Lung (tissue), 12 donors: Measurements from ENCODE around the gene GPRIN3. TPM values are rescaled to one million over a fixed set of nuclear protein-coding genes. Genes with fewer than 3 reads are reported as not detected.

Experiments used
- ATAC-seq: fragments of 200-7000 bp; cut with Tn5 transposase; one replicate; pipeline ENCODE4 v1.9.1; 2020; ENCODE audit warnings: moderate number of reproducible peaks; ENCODE audit not compliant: insufficient read depth, low FRiP score
- DNase-seq, 3 donors: peaks; one replicate each; pipeline ENCODE4 v3.0.0-alpha.2; 2013 to 2017
- H3K27ac ChIP-seq, 2 donors: one replicate each; pipeline ENCODE4 v1.5.1; 2013; ENCODE audit warnings: mild to moderate bottlenecking in 2 of 2, moderate library complexity in 2 of 2, control low read depth in 1 of 2, inconsistent platforms in 1 of 2, low read depth in 1 of 2, low read length in 1 of 2
- H3K27me3 ChIP-seq, 3 donors: one replicate each; pipeline ENCODE4 v1.5.1; 2013; ENCODE audit warnings: low read length in 2 of 3; ENCODE audit not compliant: control insufficient read depth in 3 of 3, insufficient read depth in 3 of 3
- H3K36me3 ChIP-seq, 4 donors: one replicate each; pipeline ENCODE4 v1.5.1; 2013; ENCODE audit warnings: low read length in 4 of 4, mild to moderate bottlenecking in 1 of 4, moderate library complexity in 1 of 4; ENCODE audit not compliant: control insufficient read depth in 4 of 4, insufficient read depth in 4 of 4
- H3K4me1 ChIP-seq, 5 donors: one replicate each; pipeline ENCODE4 v1.5.1; 2013; ENCODE audit warnings: low read length in 5 of 5, mild to moderate bottlenecking in 2 of 5, moderate library complexity in 1 of 5; ENCODE audit not compliant: control insufficient read depth in 5 of 5, insufficient read depth in 5 of 5
- H3K4me3 ChIP-seq: one replicate; pipeline ENCODE4 v1.5.1; 2013; ENCODE audit warnings: mild to moderate bottlenecking, control low read depth, moderate library complexity
- H3K9ac ChIP-seq, 2 donors: one replicate each; pipeline ENCODE4 v1.5.1; 2013; ENCODE audit warnings: low read length in 2 of 2, control low read depth in 1 of 2; ENCODE audit not compliant: insufficient read depth in 1 of 2
- H3K9me3 ChIP-seq, 4 donors: one replicate each; pipeline ENCODE4 v1.5.1; 2013; ENCODE audit warnings: low read length in 3 of 4, mild to moderate bottlenecking in 1 of 4, moderate library complexity in 1 of 4; ENCODE audit not compliant: control insufficient read depth in 4 of 4, insufficient read depth in 3 of 4
- CTCF ChIP-seq: IDR thresholded peaks from 2 replicates; pipeline ENCODE4 v1.5.1; 2012; ENCODE audit warnings: mild to moderate bottlenecking; ENCODE audit errors: control extremely low read depth, extremely low read depth
- WGBS, 2 donors: extraction: QIAGEN DNeasy Blood & Tissue Kit; methylation state at CpG; one replicate each; pipeline ENCODE4 v1.1.7; 2013; 5-methylcytosine and 5-hydroxymethylcytosine counted together
- polyA plus RNA-seq, 2 donors: library from polyadenylated mRNA; stranded (reverse); fragments of 200-250 nt; gene quantifications; one replicate each; pipeline ENCODE4 v1.2.1, GENCODE V29; 2013
- total RNA-seq, 2 donors: library from RNA; depleted of rRNA in 1 of 2; stranded (reverse); fragments of >200 nt in 1 of 2; gene quantifications; one replicate each; pipeline ENCODE4 v1.2.1, GENCODE V29; 2014 to 2021
- donor health status: control.
- donor health status: control.
- donor health status: Bipolar disorder and iron deficiency.
- donor health status: healthy.
- donor health status: DM: yes; HTN: yes; CAD: no.

Gene GPRIN3
- total and polyA plus RNA-seq, 4 donors: 1.6 to 14.4 (median 4.3) TPM

DNA sequence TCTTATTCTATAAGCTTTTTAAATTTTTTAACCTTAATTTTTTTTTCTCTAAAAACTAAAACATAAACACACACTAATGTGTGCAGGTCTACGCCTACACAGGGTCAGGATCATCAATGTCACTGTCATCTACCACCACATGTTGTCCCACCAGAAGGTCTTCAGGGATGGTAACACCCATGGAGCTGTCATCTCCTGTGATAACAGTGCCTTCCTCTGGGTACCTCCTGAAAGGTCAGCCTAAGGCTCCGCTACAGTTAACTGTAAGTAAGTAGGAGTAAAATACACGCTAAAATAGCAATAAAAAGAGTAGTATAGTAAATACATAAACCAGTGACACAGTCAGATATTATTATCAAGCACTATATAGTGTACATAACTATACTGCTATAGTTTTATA, 45.9 kb upstream of the GPRIN3 start:
- no peak overlapping the region for H3K9ac ChIP-seq
- H3K36me3 ChIP-seq: no peaks in the 10 kb centered on the region
- no peak for ATAC-seq
- H3K4me1 ChIP-seq: no peaks in the 10 kb centered on the region
- H3K4me3 ChIP-seq: no peak overlapping the region
- H3K27me3 ChIP-seq: no peaks in the 10 kb centered on the region
- no peak overlapping the region for H3K27ac ChIP-seq
- DNase-seq: no peak
- WGBS, 2 donors: 94 to 96% methylated on average over 3 of the region's 3 CpGs
- TF ChIP-seq CTCF: no peak
- H3K9me3 ChIP-seq: no peaks in the 10 kb centered on the region

DNA sequence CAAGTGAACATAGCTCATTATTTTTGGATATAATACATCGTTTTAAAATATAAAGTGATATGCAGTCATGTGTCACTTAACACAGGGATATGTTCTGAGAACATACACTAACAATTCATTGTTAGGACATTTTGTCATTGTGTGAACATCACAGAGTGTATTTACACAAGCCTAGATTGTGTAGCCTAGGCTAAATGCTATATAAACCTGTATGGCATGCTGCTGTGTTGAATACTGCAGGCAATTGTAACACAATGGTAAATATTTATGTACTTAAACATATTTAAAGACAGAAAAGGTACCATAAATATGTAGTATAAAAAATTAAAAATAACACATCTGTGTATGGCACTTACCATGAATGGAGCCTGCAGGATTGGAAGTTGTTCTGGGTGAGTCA, 44.9 kb upstream of the GPRIN3 start:
- H3K27ac ChIP-seq: no peak overlapping the region
- no peak overlapping the region for H3K4me3 ChIP-seq
- ATAC-seq (no peak), DNase-seq (no peak)
- H3K9me3 ChIP-seq: peaks cover 0 to 4% (median 0%) of the 10 kb centered on the region in 4 donors
- no peak for TF ChIP-seq CTCF
- H3K27me3 ChIP-seq: no peaks in the 10 kb centered on the region
- no peak overlapping the region for H3K9ac ChIP-seq
- 75 to 88% methylated on average over 1 of the region's 1 CpG for WGBS, 2 donors
- H3K4me1 ChIP-seq: no peaks in the 10 kb centered on the region
- no peaks in the 10 kb centered on the region for H3K36me3 ChIP-seq

GRCh38 chr4:89351201-89351600, 43.6 kb upstream of the GPRIN3 start:
- 86 to 97% methylated on average over 2 of the region's 2 CpGs for WGBS, 2 donors
- Histone ChIP-seq H3K27me3 (no peaks in the 10 kb centered on the region), H3K4me3 (no peak overlapping the region), H3K4me1 (no peaks in the 10 kb centered on the region), H3K36me3 (no peaks in the 10 kb centered on the region), H3K27ac (no peak overlapping the region), H3K9ac (no peak overlapping the region), H3K9me3 (peaks cover 0 to 4% (median 0%) of the 10 kb centered on the region in 4 donors)
- no peak for DNase-seq
- ATAC-seq: no peak
- TF ChIP-seq CTCF: no peak

DNA sequence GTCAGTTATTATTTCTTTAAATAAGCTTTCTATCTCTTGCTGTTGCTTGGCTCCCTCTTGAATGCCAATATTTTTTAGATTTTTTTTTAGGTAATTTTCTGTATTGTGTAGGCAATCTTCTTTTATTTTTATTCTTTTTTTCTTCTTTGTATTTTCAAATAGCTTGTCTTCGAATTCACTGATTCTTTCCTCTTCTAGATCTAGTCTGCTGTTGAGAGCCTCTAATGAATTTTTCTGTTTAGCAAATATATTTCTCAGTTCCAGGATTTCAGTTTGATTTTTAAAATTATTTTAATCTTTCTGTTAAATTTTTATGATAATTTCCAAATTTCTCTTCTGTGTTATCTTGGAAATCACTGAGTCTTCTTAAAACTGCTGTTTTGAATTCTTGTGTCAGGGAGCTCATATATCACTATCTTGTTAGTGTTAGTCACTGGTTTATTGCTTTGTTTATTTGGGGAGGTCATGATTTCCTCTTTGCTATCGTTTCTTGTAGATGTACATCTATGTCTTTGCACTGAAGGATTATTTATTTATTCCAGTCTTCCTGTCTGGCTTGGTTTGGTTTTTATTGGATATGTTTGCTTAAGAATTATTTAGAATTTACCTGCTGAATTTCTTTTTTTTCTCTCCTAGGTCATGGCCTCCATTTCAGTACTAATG, 39.9 kb upstream of the GPRIN3 start:
- Histone ChIP-seq H3K27ac (no peak overlapping the region), H3K9me3 (peaks cover 0 to 4% (median under 1%) of the 10 kb centered on the region in 4 donors), H3K36me3 (no peaks in the 10 kb centered on the region), H3K27me3 (no peaks in the 10 kb centered on the region), H3K9ac (no peak overlapping the region), H3K4me1 (no peaks in the 10 kb centered on the region), H3K4me3 (no peak overlapping the region)
- DNase-seq (no peak), ATAC-seq (no peak)
- WGBS, 2 donors: 74 to 98% methylated on average over 2 of the region's 2 CpGs
- no peak for TF ChIP-seq CTCF
